ENCODE results near the gene RTCA.
"Not testable (repeated sequence)": the region's sequence is repeated elsewhere in the genome, so short reads cannot be mapped to it uniquely, and the experiment has no call there.

RTCA gene

DNA sequence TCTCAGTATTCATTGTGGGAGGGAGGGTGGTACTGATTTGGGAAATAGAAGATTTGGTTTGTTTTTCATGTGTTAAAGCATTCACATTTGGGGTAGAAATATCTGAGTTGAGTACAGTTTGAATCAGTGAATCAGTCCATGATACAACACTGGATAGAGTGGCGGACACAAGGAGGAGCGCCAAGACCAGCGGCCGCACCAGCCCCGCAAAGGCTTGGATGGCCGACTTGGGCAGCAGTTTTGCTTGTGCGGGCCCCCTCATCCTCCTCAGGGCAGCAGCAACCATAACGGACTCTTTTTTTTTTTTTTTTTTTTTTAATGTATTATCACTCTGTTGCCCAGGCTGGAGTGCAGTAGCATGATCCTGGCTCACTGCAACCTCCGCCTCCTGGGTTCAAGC lies 66.3 kb downstream of the RTCA start:
- TF ChIP-seq CTCF (IDR thresholded peaks at IDR 0.05; ENCODE audit: low read depth, low read length, missing control alignments), result no peak
- H3K4me3 ChIP-seq (ENCODE audit: low read depth, low read length), result no peak overlapping the region
- in situ Hi-C loops (cut with HindIII; ENCODE audit: low sequenced_read_pairs), result no loop called here
- no peak for DNase-seq (ENCODE audit: low read depth)

DNA sequence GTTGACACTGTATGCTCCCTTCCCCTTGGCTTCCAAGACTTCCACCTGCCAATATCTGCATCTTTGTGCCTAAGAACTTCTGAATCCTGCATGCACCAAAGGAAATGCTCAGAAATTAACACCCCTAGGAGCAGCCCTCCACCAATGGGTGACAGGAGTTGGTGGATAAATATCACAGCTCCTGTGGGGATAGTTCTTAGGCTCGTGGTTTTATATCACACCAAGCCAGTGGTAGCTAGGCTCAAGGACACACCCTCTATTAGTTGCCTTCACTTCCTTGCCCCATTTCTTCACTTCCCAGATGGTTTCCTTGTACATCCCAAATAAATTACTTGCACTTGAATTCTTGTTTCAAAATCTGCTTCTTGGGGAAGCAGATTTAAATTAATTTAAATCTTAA lies 69.4 kb downstream of the RTCA start:
- TF ChIP-seq CTCF (IDR thresholded peaks at IDR 0.05; ENCODE audit: low read depth, low read length, missing control alignments), result no peak
- in situ Hi-C loops (cut with HindIII; ENCODE audit: low sequenced_read_pairs), result no loop called here
- DNase-seq (ENCODE audit: low read depth), result no peak
- no peak overlapping the region for H3K4me3 ChIP-seq (ENCODE audit: low read depth, low read length)

- H3K4me3 ChIP-seq (ENCODE audit: low read depth, low read length); in situ Hi-C loops (cut with HindIII; ENCODE audit: low sequenced_read_pairs); DNase-seq (ENCODE audit: low read depth): not testable (repeated sequence)
These were observed 71.9 kb downstream of the RTCA start for GRCh38 chr1:100337878-100338277.

DNA sequence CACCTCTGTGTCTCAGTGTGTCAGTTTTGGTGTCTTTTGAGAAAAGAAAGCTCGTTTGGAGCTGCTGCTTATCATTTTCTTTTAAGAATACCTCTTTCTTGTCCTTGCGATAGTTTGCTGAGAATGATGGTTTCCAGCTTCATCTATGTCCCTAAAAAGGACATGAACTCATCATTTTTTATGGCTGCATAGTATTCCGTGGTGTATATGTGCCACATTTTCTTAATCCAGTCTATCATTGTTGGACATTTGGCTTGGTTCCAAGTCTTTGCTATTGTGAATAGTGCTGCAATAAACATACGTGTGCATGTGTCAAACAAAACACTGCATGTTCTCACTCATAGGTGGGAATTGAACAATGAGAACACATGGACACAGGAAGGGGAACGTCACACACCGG lies 73.7 kb downstream of the RTCA start:
- DNase-seq (ENCODE audit: low read depth); H3K4me3 ChIP-seq (ENCODE audit: low read depth, low read length); in situ Hi-C loops (cut with HindIII; ENCODE audit: low sequenced_read_pairs): not testable (repeated sequence)

DNA sequence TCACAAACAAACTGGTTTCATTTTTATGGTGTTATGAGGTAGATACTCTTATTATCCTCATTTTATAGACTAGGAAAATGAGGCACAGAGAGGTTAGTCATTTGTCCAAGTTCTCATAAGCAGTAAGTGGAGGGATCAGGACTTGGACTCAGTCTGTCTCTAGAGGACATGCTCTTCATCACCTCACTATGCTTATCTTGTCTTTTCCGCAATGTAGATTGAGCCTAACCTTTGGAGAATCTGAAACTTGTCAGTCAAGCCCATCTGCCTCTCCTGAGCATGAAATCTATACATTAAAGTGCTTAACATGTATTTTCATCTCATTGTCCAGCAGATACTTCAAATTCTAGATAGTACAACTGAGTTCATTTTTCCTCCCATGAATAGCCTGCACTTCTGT lies 74.5 kb downstream of the RTCA start:
- DNase-seq (ENCODE audit: low read depth), result no peak
- in situ Hi-C loops (cut with HindIII; ENCODE audit: low sequenced_read_pairs), result no loop called here
- TF ChIP-seq CTCF (IDR thresholded peaks at IDR 0.05; ENCODE audit: low read depth, low read length, missing control alignments), result no peak
- H3K4me3 ChIP-seq (ENCODE audit: low read depth, low read length), result no peak overlapping the region

- no peak for TF ChIP-seq CTCF (IDR thresholded peaks at IDR 0.05; ENCODE audit: low read depth, low read length, missing control alignments)
- DNase-seq (ENCODE audit: low read depth), result no peak
- no peak overlapping the region for H3K4me3 ChIP-seq (ENCODE audit: low read depth, low read length)
- in situ Hi-C loops (cut with HindIII; ENCODE audit: low sequenced_read_pairs), result no loop called here
These were observed 76.3 kb downstream of the RTCA start for GRCh38 chr1:100342348-100342747.

Data from astrocyte of the cerebellum (primary cell).